ENCODE results near the gene PIGO.

DNA sequence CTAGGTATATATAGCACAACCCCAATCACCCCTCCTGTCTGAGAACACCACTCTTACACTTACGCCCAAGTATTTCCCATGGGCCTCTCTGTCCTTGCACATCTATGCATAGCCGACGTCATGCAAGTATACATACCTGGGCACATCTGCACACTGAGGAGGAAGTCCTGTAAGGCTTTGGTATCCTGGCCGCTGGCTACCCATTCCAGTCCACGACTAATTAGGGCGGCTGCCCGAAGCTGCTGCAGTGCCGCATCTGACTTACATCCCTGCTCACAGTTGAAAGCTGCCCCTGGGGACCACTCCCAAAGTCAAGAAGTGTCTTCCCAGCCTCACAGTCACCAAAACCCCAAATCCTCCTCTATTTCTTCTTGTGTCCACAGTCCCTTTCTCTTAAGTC is 21.6 kb downstream of the PIGO start:
- no peak for TF ChIP-seq TAF1 (IDR thresholded peaks at IDR 0.05; ENCODE audit: borderline replicate concordance, low read depth, low read length)
- TF ChIP-seq POLR2AphosphoS5 (IDR thresholded peaks at IDR 0.05; ENCODE audit: low read depth, low read length), result no peak
